KMS-11 (cell line): ENCODE data around the gene CCDC38.

Source experiments
- H2AFZ ChIP-seq: fragments of 200-600 bp; sonication (generic); 2 replicates; pipeline ENCODE4 v1.6.1; 2016; ENCODE audit warnings: antibody characterized with exemption, mixed run types, low read depth
- H3K27ac ChIP-seq: fragments of 200-600 bp; sonication (generic); 2 replicates; pipeline ENCODE4 v1.6.1; 2016; ENCODE audit warnings: mild to moderate bottlenecking, mixed run types
- H3K27me3 ChIP-seq: fragments of 200-600 bp; sonication (generic); 2 replicates; pipeline ENCODE4 v1.6.1; 2017; ENCODE audit warnings: mild to moderate bottlenecking, low read depth, mixed run types, moderate library complexity; ENCODE audit not compliant: insufficient read depth
- H3K36me3 ChIP-seq: fragments of 200-600 bp; sonication (generic); 2 replicates; pipeline ENCODE4 v1.6.1; 2017; ENCODE audit warnings: mild to moderate bottlenecking, mixed run types; ENCODE audit not compliant: insufficient read depth
- H3K4me1 ChIP-seq: fragments of 200-600 bp; sonication (generic); 2 replicates; pipeline ENCODE4 v1.6.1; 2016; ENCODE audit warnings: mild to moderate bottlenecking, low read depth, mixed run types; ENCODE audit not compliant: poor library complexity, severe bottlenecking
- H3K4me2 ChIP-seq: fragments of 200-600 bp; sonication (generic); 2 replicates; pipeline ENCODE4 v1.7.0; 2016; ENCODE audit warnings: mild to moderate bottlenecking, mixed run types
- H3K4me3 ChIP-seq: fragments of 200-600 bp; sonication (generic); IDR thresholded peaks from 2 replicates; pipeline ENCODE4 v1.6.1; 2017; ENCODE audit warnings: low read depth, low read length, mixed read lengths; ENCODE audit not compliant: insufficient read depth
- H3K79me2 ChIP-seq: fragments of 200-600 bp; sonication (generic); 2 replicates; pipeline ENCODE4 v1.6.1; 2016; ENCODE audit warnings: low read depth, mixed run types; ENCODE audit not compliant: insufficient read depth
- H3K9ac ChIP-seq: fragments of 200-600 bp; sonication (generic); 2 replicates; pipeline ENCODE4 v1.6.1; 2016; ENCODE audit warnings: mild to moderate bottlenecking, mixed run types
- H4K20me1 ChIP-seq: fragments of 200-600 bp; sonication (generic); 2 replicates; pipeline ENCODE4 v1.6.1; 2016; ENCODE audit warnings: mild to moderate bottlenecking, mixed run types; ENCODE audit not compliant: insufficient read depth
- CTCF ChIP-seq: fragments of 200-600 bp; sonication (generic); conservative IDR thresholded peaks from 2 replicates; pipeline ENCODE4 v1.6.1; 2017; ENCODE audit warnings: low read depth, mild to moderate bottlenecking, antibody characterized with exemption, low read length, moderate library complexity, mixed read lengths

The CCDC38 gene

GRCh38 chr12:95918194-95918993 lies 24.0 kb downstream of the CCDC38 start:
- no peak overlapping the region for H3K27ac ChIP-seq
- no peaks in the 10 kb centered on the region for H3K4me1 ChIP-seq
- H4K20me1 ChIP-seq = no peaks in the 10 kb centered on the region
- H3K9ac ChIP-seq = no peak overlapping the region
- TF ChIP-seq CTCF = peak; percentile 83
- H3K4me2 ChIP-seq = no peak overlapping the region
- H3K4me3 ChIP-seq = no peak overlapping the region
- no peaks in the 10 kb centered on the region for H3K27me3 ChIP-seq
- no peaks in the 10 kb centered on the region for H3K36me3 ChIP-seq
- H2AFZ ChIP-seq = peak overlapping the region; percentile 23; the same call in 1 of the 2 replicates
- H3K79me2 ChIP-seq = no peaks in the 10 kb centered on the region

- no peaks in the 10 kb centered on the region for H3K4me1 ChIP-seq
- H3K79me2 ChIP-seq = no peaks in the 10 kb centered on the region
- no peak overlapping the region for H3K4me2 ChIP-seq
- no peaks in the 10 kb centered on the region for H3K27me3 ChIP-seq
- no peak for TF ChIP-seq CTCF
- H3K9ac ChIP-seq = no peak overlapping the region
- H3K27ac ChIP-seq = no peak overlapping the region
- H3K36me3 ChIP-seq = no peaks in the 10 kb centered on the region
- no peak overlapping the region for H3K4me3 ChIP-seq
- no peaks in the 10 kb centered on the region for H4K20me1 ChIP-seq
- no peak overlapping the region for H2AFZ ChIP-seq
Observed at GRCh38 chr12:95909871-95910270, 32.5 kb downstream of the CCDC38 start.

GRCh38 chr12:95908573-95908972 lies 33.8 kb downstream of the CCDC38 start:
- TF ChIP-seq CTCF = no peak
- no peaks in the 10 kb centered on the region for H3K27me3 ChIP-seq
- H4K20me1 ChIP-seq = no peaks in the 10 kb centered on the region
- H2AFZ ChIP-seq = no peak overlapping the region
- H3K79me2 ChIP-seq = no peaks in the 10 kb centered on the region
- no peak overlapping the region for H3K4me2 ChIP-seq
- no peak overlapping the region for H3K9ac ChIP-seq
- H3K4me3 ChIP-seq = no peak overlapping the region
- no peaks in the 10 kb centered on the region for H3K4me1 ChIP-seq
- H3K27ac ChIP-seq = no peak overlapping the region
- no peaks in the 10 kb centered on the region for H3K36me3 ChIP-seq

GRCh38 chr12:95898081-95898480 lies 44.3 kb downstream of the CCDC38 start:
- no peak overlapping the region for H3K27ac ChIP-seq
- no peak for TF ChIP-seq CTCF
- H3K27me3 ChIP-seq = no peaks in the 10 kb centered on the region
- H3K4me3 ChIP-seq = no peak overlapping the region
- no peak overlapping the region for H2AFZ ChIP-seq
- no peak overlapping the region for H3K4me2 ChIP-seq
- no peaks in the 10 kb centered on the region for H3K79me2 ChIP-seq
- H3K4me1 ChIP-seq = no peaks in the 10 kb centered on the region
- H4K20me1 ChIP-seq = no peaks in the 10 kb centered on the region
- H3K9ac ChIP-seq = no peak overlapping the region
- H3K36me3 ChIP-seq = no peaks in the 10 kb centered on the region
